CD14-positive monocyte (primary cell): ENCODE data around the gene ZNF599. TPM values are rescaled to one million over a fixed set of nuclear protein-coding genes. Genes with fewer than 3 reads are reported as not detected.

Experiments used
- DNase-seq, 3 donors: peaks; one replicate each; pipeline ENCODE4 v3.0.0-alpha.2; 2011 to 2022
- H2AFZ ChIP-seq: 2 replicates; pipeline ENCODE4 v1.6.0; 2012; ENCODE audit warnings: mild to moderate bottlenecking, low read depth, low read length, inconsistent platforms; ENCODE audit not compliant: insufficient read depth, poor library complexity, severe bottlenecking
- H3K27ac ChIP-seq, 2 donors: 1 replicate in 1 of 2; 2 replicates in 1 of 2; pipeline ENCODE4 v1.5.1; 2012 to 2013; ENCODE audit warnings: low read length in 2 of 2, control low read depth in 1 of 2, inconsistent platforms in 1 of 2, low read depth in 1 of 2, mild to moderate bottlenecking in 1 of 2
- H3K27me3 ChIP-seq, 2 donors: one replicate each; pipeline versions ENCODE4 v1.6.0 to v1.6.1; 2011 to 2013; ENCODE audit warnings: low read length in 2 of 2; ENCODE audit not compliant: control insufficient read depth in 2 of 2, insufficient read depth in 2 of 2
- H3K36me3 ChIP-seq, 2 donors: replicated peaks in 1 of 2; 1 replicate in 1 of 2; 2 replicates in 1 of 2; pipeline versions ENCODE4 v1.5.1 to v1.6.1; 2012 to 2013; ENCODE audit warnings: low read length in 2 of 2, control low read depth in 1 of 2, inconsistent platforms in 1 of 2, mild to moderate bottlenecking in 1 of 2; ENCODE audit not compliant: insufficient read depth in 2 of 2, control insufficient read depth in 1 of 2
- H3K4me1 ChIP-seq, 2 donors: 1 replicate in 1 of 2; 2 replicates in 1 of 2; pipeline versions ENCODE4 v1.5.1 to v1.6.1; 2012 to 2013; ENCODE audit warnings: low read length in 2 of 2, control low read depth in 1 of 2, inconsistent platforms in 1 of 2, mild to moderate bottlenecking in 1 of 2, moderate library complexity in 1 of 2; ENCODE audit not compliant: insufficient read depth in 2 of 2, control insufficient read depth in 1 of 2
- H3K4me2 ChIP-seq: replicated peaks from 2 replicates; pipeline ENCODE3; 2012; ENCODE audit warnings: low read length, moderate library complexity, mild to moderate bottlenecking; ENCODE audit not compliant: poor library complexity, severe bottlenecking; ENCODE audit errors: extremely low read depth
- H3K4me3 ChIP-seq, 3 experiments: fragments of 200-600 bp in 1 of 3; sonication (generic) in 1 of 3; replicated peaks in 1 of 3; 1 replicate in 2 of 3; 2 replicates in 1 of 3; pipeline ENCODE4 v1.5.1; 2011 to 2013; ENCODE audit warnings: low read length in 3 of 3, mild to moderate bottlenecking in 3 of 3, control low read depth in 2 of 3, low read depth in 2 of 3, inconsistent platforms in 1 of 3, moderate library complexity in 1 of 3
- H3K79me2 ChIP-seq: 2 replicates; pipeline ENCODE4 v1.6.0; 2012; ENCODE audit warnings: mild to moderate bottlenecking, control low read depth, inconsistent platforms, low read length, moderate library complexity; ENCODE audit not compliant: insufficient read depth
- H3K9ac ChIP-seq: 2 replicates; pipeline ENCODE4 v1.6.0; 2017; ENCODE audit warnings: low read length, mild to moderate bottlenecking; ENCODE audit not compliant: insufficient read depth, poor library complexity, severe bottlenecking
- H3K9me3 ChIP-seq, 2 donors: replicated peaks in 1 of 2; 1 replicate in 1 of 2; 2 replicates in 1 of 2; pipeline versions ENCODE4 v1.5.1 to v1.6.1; 2012 to 2013; ENCODE audit warnings: low read length in 2 of 2, control low read depth in 1 of 2; ENCODE audit not compliant: control insufficient read depth in 1 of 2, insufficient read depth in 1 of 2
- H4K20me1 ChIP-seq: 2 replicates; pipeline ENCODE4 v1.6.0; 2012; ENCODE audit warnings: mild to moderate bottlenecking, low read length, control low read depth, moderate library complexity; ENCODE audit not compliant: insufficient read depth
- H3K27ac Mint-ChIP-seq, 7 donors: one replicate each; pipeline ENCODE4 v1.8.0; 2020; ENCODE audit warnings: mild to moderate bottlenecking in 7 of 7, mixed read lengths in 7 of 7, moderate library complexity in 6 of 7, inconsistent platforms in 2 of 7
- H3K27me3 Mint-ChIP-seq, 3 donors: one replicate each; pipeline ENCODE4 v1.8.0; 2021 to 2022; ENCODE audit warnings: low read depth in 3 of 3, mild to moderate bottlenecking in 3 of 3, mixed read lengths in 3 of 3, moderate library complexity in 3 of 3, inconsistent platforms in 1 of 3
- H3K36me3 Mint-ChIP-seq, 2 donors: one replicate each; pipeline ENCODE4 v1.8.0; 2020; ENCODE audit warnings: mixed read lengths in 2 of 2, inconsistent platforms in 1 of 2, mild to moderate bottlenecking in 1 of 2
- H3K4me1 Mint-ChIP-seq: one replicate; pipeline ENCODE4 v1.8.0; 2020; ENCODE audit warnings: mild to moderate bottlenecking, mixed read lengths
- H3K4me3 Mint-ChIP-seq, 2 donors: one replicate each; pipeline ENCODE4 v1.8.0; 2020; ENCODE audit warnings: mild to moderate bottlenecking in 2 of 2, mixed read lengths in 2 of 2, moderate library complexity in 1 of 2
- H3K9me3 Mint-ChIP-seq, 7 donors: one replicate each; pipeline ENCODE4 v1.8.0; 2020 to 2022; ENCODE audit warnings: mixed read lengths in 7 of 7, mild to moderate bottlenecking in 6 of 7, moderate library complexity in 6 of 7, inconsistent platforms in 2 of 7
- CTCF ChIP-seq: fragments of 200-600 bp; IDR thresholded peaks from one replicate; pipeline ENCODE4 v1.8.0; 2022; ENCODE audit warnings: antibody characterized with exemption, mild to moderate bottlenecking
- WGBS: methylation state at CpG from one replicate; pipeline ENCODE4 v1.1.5; 2013; ENCODE audit warnings: missing lambda C conversion rate; ENCODE audit not compliant: insufficient coverage; 5-methylcytosine and 5-hydroxymethylcytosine counted together
- intact Hi-C, 2 donors: fragments of 100-400 bp; cut with micrococcal nuclease; formaldehyde crosslinking; loops; one replicate each; pipeline versions ENCODE4 v1.15.0 to v1.15.1; 2023
- polyA plus RNA-seq, 3 donors: library from polyadenylated mRNA; depleted of rRNA in 1 of 3; unstranded in 2 of 3; stranded (reverse) in 1 of 3; fragments of 300-500 nt in 2 of 3; fragments of >200 nt in 1 of 3; fragmentation: Illumina TruSeq in 2 of 3; gene quantifications; 1 replicate in 2 of 3; 2 replicates in 1 of 3; pipeline ENCODE4 v1.2.3, GENCODE V29; 2012 to 2021

Gene ZNF599
- polyA plus RNA-seq, 3 donors = 0.85 to 0.99 (median 0.91) TPM

DNA sequence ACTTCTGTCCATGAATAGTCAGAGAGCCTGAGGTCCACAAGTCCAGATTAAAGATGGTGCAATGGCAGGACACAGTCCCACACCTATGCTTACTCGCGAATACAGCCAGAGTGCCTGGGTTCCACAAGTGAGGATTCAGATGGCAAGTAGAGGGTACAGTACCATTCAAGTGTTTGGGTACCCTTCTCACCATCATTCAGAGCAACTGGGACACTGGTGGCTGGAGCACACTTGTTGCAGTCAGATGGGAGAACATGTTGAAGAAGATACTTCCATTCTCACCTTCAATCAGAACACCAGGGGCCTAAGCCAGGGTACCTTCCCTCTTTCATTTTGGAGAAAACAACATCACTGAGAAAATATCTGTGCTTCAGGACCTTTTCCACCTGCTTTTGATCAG, 43.7 kb upstream of the ZNF599 start:
- H3K9ac ChIP-seq = no peak overlapping the region
- peaks cover 0 to 2% (median 2%) of the 10 kb centered on the region in 3 donors for H3K27me3 Mint-ChIP-seq

DNA sequence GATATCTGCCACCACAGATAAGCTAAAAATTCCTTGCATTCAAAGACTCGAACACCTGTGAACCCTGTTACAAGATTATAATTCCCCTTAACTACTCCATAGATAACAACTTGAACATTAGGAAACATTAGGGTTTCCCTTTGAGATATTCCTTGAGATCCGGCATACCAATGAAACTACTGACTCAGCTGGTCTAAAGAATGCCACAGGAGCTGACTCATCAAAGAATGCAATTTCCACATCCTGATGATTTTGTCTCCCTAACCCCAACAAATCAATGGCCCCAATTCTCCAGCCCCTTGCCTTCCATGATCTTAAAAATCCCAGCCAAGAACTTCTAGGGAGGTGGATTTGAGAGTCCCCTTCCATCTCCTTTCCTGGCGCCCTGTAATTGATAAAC, 35.6 kb upstream of the ZNF599 start:
- Histone ChIP-seq H3K4me1 (no peaks in the 10 kb centered on the region), H3K79me2 (no peaks in the 10 kb centered on the region), H3K4me2 (no peak overlapping the region), H3K9me3 (peaks cover 49 to 62% of the 10 kb centered on the region in 2 donors), H3K27ac (no peak overlapping the region), H3K9ac (no peak overlapping the region), H3K27me3 (no peaks in the 10 kb centered on the region), H2AFZ (no peak overlapping the region), H3K36me3 (no peaks in the 10 kb centered on the region), H3K4me3 (no peak overlapping the region), H4K20me1 (no peaks in the 10 kb centered on the region)
- Mint-ChIP-seq H3K9me3 (peaks cover 27 to 54% (median 42%) of the 10 kb centered on the region in 7 donors), H3K27ac (no peak overlapping the region), H3K4me1 (no peaks in the 10 kb centered on the region), H3K36me3 (no peaks in the 10 kb centered on the region), H3K27me3 (peaks cover 0 to 2% (median 2%) of the 10 kb centered on the region in 3 donors), H3K4me3 (no peak overlapping the region)
- DNase-seq = no peak
- intact Hi-C loops = no loop called here
- no peak for TF ChIP-seq CTCF
- 79% methylated on average over 2 of the region's 3 CpGs for WGBS

More for the DNA sequence above, 43.7 kb upstream of the ZNF599 start:
- no peak for DNase-seq
- no peak overlapping the region for H3K4me2 ChIP-seq
- H3K9me3 Mint-ChIP-seq = peaks cover 30 to 54% (median 42%) of the 10 kb centered on the region in 7 donors
- peaks cover 41 to 54% of the 10 kb centered on the region in 2 donors for H3K9me3 ChIP-seq
- H2AFZ ChIP-seq = no peak overlapping the region
- no peaks in the 10 kb centered on the region for H3K4me1 ChIP-seq
- intact Hi-C loops = no loop called here
- H4K20me1 ChIP-seq = no peaks in the 10 kb centered on the region
- H3K36me3 Mint-ChIP-seq = no peaks in the 10 kb centered on the region
- H3K27ac Mint-ChIP-seq = no peak overlapping the region
- H3K27ac ChIP-seq = no peak overlapping the region
- no peak overlapping the region for H3K4me3 ChIP-seq
- H3K4me3 Mint-ChIP-seq = no peak overlapping the region
- no peaks in the 10 kb centered on the region for H3K36me3 ChIP-seq
- no peaks in the 10 kb centered on the region for H3K79me2 ChIP-seq
- H3K4me1 Mint-ChIP-seq = no peaks in the 10 kb centered on the region
- TF ChIP-seq CTCF = no peak
- WGBS = no CpG with 5 or more reads among the region's 2 CpGs
- H3K27me3 ChIP-seq = no peaks in the 10 kb centered on the region
